Mammary epithelial cell (primary cell): Measurements from ENCODE around the gene METTL25.

Source experiments
- EZH2 ChIP-seq: IDR thresholded peaks from 2 replicates; pipeline ENCODE4 v1.6.1; 2012; ENCODE audit warnings: low read length, inconsistent platforms, borderline replicate concordance
- TF ChIP-seq, protein P1 (sequence below), 2 donors: IDR thresholded peaks in 1 of 2; conservative IDR thresholded peaks in 1 of 2; 2 replicates each; pipeline ENCODE4 v1.5.1; 2011 to 2012; ENCODE audit warnings: inconsistent platforms in 2 of 2, low read length in 2 of 2, mild to moderate bottlenecking in 2 of 2, control low read depth in 1 of 2, low read depth in 1 of 2; ENCODE audit not compliant: insufficient read depth in 1 of 2; ENCODE audit errors: extremely low read depth in 1 of 2

DNA sequence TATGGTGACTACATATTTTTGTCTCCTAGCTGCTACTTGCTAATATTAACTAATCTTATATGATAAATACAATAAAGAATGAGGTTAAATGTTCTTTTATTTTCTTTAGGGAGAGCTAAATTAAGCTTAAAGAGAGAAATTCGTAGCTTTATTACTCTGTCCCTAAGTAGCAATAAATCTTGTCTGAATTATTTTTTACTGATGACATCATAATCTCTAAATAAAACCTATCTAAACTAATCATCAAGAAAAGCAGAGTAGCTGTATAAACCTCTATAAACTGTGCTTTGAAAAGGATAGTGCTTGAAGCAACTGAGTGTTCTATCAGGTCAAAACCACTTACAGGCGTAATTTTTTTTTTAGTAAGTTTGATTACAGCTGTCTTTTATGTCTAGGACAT lies 42.5 kb downstream of the METTL25 start:
- TF ChIP-seq, protein P1, sequence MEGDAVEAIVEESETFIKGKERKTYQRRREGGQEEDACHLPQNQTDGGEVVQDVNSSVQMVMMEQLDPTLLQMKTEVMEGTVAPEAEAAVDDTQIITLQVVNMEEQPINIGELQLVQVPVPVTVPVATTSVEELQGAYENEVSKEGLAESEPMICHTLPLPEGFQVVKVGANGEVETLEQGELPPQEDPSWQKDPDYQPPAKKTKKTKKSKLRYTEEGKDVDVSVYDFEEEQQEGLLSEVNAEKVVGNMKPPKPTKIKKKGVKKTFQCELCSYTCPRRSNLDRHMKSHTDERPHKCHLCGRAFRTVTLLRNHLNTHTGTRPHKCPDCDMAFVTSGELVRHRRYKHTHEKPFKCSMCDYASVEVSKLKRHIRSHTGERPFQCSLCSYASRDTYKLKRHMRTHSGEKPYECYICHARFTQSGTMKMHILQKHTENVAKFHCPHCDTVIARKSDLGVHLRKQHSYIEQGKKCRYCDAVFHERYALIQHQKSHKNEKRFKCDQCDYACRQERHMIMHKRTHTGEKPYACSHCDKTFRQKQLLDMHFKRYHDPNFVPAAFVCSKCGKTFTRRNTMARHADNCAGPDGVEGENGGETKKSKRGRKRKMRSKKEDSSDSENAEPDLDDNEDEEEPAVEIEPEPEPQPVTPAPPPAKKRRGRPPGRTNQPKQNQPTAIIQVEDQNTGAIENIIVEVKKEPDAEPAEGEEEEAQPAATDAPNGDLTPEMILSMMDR (conservative IDR thresholded peaks at IDR 0.05 in 1 of 2, IDR thresholded peaks at IDR 0.05 in 1 of 2; ENCODE audit: extremely low read depth in 1 of 2, insufficient read depth in 1 of 2, low read depth in 1 of 2, low read length in 2 of 2) = no peak
- no peak for TF ChIP-seq EZH2
